AG09319 (cell line): Measurements from ENCODE around the gene WIZ.

Source experiments
- DNase-seq: peaks from one replicate; pipeline ENCODE4 v3.0.0-alpha.2; 2010; ENCODE audit warnings: low read depth; ENCODE audit errors: extremely low read depth
- TF ChIP-seq, protein P1 (sequence below): IDR thresholded peaks from 2 replicates; pipeline ENCODE4 v1.5.1; 2011; ENCODE audit warnings: low read depth, mild to moderate bottlenecking, inconsistent platforms, low read length, moderate library complexity

The WIZ gene

DNA sequence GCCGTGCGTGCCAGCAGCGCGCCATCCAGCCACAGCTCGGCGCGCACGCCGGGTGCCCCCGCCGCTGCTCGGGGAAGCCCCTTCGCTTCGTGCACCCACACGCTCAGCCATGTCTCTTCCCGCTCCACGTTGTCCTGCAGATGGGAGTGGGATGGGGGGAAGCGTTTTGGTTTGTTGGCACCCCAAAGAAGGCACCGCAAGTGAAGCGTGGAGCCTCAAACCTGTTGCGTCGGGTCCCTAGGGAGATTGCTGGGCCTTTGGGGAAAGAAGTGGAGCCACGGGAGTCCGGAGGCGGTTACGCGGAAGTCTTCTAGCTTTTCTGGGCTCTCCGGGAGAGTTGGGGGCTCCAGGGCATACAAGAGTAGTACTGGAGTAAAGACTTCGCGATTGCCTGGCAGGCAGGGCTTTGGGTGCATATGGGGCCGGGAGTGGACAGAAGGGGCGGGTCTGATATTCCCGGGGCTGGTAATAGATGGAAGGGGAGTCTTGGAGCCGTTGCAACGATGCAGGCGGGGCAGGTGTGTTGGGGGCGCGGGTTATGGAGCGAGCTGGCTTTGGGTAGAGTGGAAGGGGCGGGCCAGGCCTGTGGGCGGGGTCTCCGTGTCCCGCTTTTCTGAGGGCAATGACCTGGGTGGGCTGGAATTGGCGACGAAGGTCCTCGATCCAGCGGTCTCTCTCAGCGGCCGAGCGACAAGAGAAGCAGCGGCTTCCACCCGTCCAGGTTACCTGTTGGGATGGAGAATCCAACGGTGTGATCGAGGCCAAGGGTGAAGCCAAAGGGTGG is 8.1 kb upstream of the WIZ start:
- TF ChIP-seq, protein P1, sequence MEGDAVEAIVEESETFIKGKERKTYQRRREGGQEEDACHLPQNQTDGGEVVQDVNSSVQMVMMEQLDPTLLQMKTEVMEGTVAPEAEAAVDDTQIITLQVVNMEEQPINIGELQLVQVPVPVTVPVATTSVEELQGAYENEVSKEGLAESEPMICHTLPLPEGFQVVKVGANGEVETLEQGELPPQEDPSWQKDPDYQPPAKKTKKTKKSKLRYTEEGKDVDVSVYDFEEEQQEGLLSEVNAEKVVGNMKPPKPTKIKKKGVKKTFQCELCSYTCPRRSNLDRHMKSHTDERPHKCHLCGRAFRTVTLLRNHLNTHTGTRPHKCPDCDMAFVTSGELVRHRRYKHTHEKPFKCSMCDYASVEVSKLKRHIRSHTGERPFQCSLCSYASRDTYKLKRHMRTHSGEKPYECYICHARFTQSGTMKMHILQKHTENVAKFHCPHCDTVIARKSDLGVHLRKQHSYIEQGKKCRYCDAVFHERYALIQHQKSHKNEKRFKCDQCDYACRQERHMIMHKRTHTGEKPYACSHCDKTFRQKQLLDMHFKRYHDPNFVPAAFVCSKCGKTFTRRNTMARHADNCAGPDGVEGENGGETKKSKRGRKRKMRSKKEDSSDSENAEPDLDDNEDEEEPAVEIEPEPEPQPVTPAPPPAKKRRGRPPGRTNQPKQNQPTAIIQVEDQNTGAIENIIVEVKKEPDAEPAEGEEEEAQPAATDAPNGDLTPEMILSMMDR = no peak
- no peak for DNase-seq

DNA sequence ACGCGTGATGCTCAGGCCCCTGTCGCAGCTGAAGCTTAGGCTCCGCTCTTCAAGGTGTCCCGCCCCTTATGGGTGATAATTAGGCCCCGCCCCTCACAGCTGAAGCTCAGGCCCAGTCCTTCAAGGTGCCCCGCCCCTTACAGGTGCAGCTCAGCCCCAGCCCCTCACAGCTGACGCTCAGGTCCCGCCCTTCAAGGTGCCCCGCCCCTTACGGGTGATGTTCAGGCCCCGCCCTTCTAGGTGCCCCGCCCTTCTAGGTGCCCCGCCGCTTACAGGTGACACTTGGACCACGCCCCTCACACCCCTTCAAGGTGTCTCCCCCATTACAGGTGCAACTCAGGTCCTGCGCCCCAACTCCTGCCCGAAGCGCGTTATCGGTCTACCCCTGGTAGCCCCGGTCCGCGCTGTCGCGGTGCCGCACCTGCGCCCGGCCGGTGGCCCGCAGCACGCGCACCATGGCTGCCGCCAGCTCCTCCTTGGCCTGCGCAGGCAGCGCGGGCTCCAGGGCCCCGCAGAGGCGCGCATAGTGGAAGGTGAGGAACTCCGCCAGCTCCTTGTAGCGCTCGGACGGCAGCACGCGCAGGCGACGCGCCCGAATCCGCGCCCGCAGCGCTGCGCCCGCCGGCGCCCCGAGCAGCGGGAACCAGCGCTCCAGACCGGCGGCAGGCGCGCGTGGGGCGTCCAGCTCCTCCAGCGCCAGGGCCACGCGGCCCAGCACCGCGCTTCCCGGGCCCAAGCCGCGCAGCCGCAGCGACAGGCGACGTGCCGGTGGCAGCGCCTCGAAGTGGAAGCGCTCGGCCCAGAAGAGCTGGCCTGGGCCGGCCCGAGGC is 7.3 kb upstream of the WIZ start:
- TF ChIP-seq, protein P1 = no peak
- DNase-seq = no peak

DNA sequence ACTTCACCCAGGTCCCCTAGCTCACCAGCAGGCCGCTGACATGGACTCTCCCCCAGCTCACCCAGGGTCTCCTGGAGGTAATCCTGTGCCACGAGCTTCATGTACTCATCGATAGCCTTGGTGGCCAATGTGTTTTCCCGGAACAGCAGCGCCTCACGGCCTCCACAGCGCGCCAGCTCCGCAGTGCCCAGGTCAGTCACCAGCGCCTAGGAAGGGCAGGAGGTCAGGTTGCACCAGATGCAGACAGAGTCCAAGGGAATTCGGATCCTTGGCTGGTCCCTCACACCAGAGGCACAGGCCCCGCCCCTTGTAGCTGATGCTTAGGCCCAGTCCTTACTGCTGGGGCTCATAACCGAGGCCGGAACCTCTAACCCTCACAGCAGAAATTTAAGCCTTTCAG is 6.7 kb upstream of the WIZ start:
- no peak for DNase-seq
- TF ChIP-seq, protein P1 = no peak

DNA sequence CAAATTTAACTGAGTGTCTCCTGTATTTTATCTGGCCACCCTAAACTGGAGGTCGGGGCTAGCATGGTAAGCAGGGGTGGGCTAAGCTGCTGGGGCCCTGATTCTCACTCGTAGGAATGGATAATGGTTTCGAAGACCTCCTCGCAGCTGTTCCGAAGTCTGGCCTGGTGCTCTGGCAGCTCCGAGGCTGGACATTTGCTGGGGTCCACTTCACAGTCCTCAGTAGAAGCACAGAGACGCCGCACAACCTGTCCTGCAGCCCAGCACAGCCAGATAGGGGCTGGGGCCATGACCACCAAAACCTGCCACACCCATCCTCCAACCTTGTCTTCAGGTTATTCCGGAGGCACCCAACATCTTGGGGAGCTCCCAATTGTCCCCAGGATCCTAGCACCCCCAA is 6.2 kb upstream of the WIZ start:
- TF ChIP-seq, protein P1 = no peak
- no peak for DNase-seq

DNA sequence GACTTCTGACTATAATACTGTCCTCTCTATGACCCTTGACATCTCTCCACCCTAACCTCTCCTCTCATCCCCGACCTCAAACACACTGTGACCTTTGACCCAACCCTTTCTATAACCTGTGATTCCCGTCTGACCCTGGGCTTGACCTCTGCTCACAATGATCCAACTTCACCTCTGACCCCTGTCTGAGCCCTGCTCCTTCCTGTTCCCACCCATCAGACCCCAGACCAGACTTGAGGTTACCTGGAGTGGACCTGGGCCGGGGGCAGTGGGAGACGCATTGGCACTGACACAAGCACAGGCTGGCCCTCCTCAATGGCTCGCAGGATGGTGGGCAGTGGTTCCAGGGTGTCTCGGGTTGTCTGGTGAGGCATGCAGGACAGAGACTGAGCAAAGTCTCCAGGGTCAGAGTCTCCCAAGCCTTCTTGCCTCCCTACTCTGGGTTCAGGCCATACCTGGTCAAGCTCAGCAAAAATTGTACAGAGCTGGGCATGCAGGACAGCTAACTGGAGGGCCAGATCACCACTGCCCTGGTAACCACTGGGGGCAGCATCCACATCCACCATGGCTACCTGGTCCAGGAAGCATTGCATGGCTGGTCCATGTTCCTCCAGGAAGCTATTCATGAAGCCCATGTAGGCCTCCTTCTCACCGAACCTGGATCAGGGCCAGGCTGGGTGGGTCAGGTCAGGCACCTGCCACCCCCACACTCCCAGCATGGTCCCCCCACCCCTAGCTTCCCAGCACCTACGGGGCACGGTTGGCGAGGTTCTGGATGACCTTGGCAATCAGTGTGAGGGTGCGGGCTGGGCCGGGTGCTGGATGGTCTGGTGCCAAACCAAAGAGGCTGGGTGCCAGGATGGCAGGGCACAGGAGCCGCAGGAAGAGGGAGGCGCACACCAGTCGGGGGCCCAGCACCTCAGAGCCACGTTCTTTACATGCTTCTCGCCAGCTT is 4.4 kb upstream of the WIZ start:
- DNase-seq = no peak
- TF ChIP-seq, protein P1 = no peak; the same call in 1 of the 2 replicates

DNA sequence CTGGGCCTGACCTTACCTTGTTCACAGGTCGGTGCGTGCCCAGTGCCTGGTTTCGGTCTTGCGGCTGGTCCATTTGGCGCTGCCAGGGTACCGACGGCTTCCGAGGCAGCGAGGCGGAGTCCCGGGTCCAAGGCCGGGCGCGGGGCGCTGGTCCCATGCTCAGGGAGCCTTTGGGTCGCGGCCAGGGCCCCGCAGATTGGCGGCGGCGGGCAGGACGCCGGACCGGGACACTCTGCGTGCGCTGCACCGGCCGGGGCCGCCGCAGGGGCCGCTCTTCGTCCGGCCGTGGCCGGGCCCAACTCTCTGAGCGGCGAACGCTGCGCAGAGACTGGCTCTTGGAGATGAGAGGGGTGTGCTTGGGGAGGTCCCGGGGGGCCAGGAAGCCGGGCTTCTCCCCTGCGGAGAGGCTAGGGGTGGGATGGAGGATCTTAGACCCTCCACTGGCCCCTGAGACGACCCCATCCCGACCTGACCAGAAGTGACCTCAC is 3.4 kb upstream of the WIZ start:
- DNase-seq = no peak
- TF ChIP-seq, protein P1 = peak; percentile 13
